ENCODE measurements around the gene MRI1. TPM values are rescaled to one million over a fixed set of nuclear protein-coding genes. Genes with fewer than 3 reads are reported as not detected.

Gene MRI1
- total and polyA plus RNA-seq, 2 donors (not counting 3 experiments of a cell fraction or from before 2014, with no cell fraction given) = 56.2 to 63.2 TPM

- ChIA-PET CTCF (interaction anchor here (0.6 to 1.4 kb wide), 4 partner anchors 18 to 97 kb away, joined by 3 to 5 read pairs (median 4); a partner anchor contains a TSS), POLR2A (interaction anchor here (1.4 kb wide), 2 partner anchors 8 to 18 kb away, joined by 3 to 5 read pairs; a partner anchor contains a TSS)
- BruUV-seq (replicated peaks) = TSS peak; percentile 27
- peak; percentile 49 for FAIRE-seq
- no peak for TF ChIP-seq MYC (IDR thresholded peaks at IDR 0.05; ENCODE audit: low read depth, low read length)
- peak; percentile 28 for TF ChIP-seq GATA2 (IDR thresholded peaks at IDR 0.05; ENCODE audit: insufficient read depth, insufficient read length, low read depth, low read length)
- TF ChIP-seq, protein P1, sequence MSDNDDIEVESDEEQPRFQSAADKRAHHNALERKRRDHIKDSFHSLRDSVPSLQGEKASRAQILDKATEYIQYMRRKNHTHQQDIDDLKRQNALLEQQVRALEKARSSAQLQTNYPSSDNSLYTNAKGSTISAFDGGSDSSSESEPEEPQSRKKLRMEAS (IDR thresholded peaks at IDR 0.05; ENCODE audit: insufficient read depth, insufficient read length) = no peak
- TF ChIP-seq POLR2AphosphoS5 (IDR thresholded peaks at IDR 0.05; ENCODE audit: insufficient read depth, low read depth, low read length) = no peak
- TF ChIP-seq POLR2A (IDR thresholded peaks at IDR 0.05; ENCODE audit: low read depth, low read length) = no peak
- H3K27ac ChIP-seq (ENCODE audit: insufficient read depth, low read depth, low read length) = no peak overlapping the region
- peak overlapping the region; percentile 68 for H3K9ac ChIP-seq (replicated peaks; ENCODE audit: extremely low read depth, insufficient read depth, low read length)
- intact Hi-C loops (cut with micrococcal nuclease) = loop anchor here (2.0 kb wide), 1 partner anchor 17 kb away; no protein-coding TSS in a partner anchor
- dilution Hi-C loops (cut with MboI; ENCODE audit: extremely low pct_ligation_motif_present, low sequenced_read_pairs) = no loop called here
- H3K9me1 ChIP-seq (replicated peaks; ENCODE audit: control insufficient read depth, extremely low read depth, insufficient read depth, low read length) = no peaks in the 10 kb centered on the region
- H3K27me3 ChIP-seq (ENCODE audit: control insufficient read depth in 2 of 2, insufficient read depth in 2 of 2, low read length in 2 of 2) = no peaks in the 10 kb centered on the region
- no peaks in the 10 kb centered on the region for H3K9me3 ChIP-seq (replicated peaks; ENCODE audit: control insufficient read depth, insufficient read depth, low read length)
- H3K4me3 ChIP-seq (replicated peaks in 1 of 3; ENCODE audit: insufficient read depth in 1 of 3, low read depth in 1 of 3, low read length in 3 of 3) = peak overlapping the region; percentile 56 to 79 (median 65)
- peak overlapping the region; percentile 38 for H2AFZ ChIP-seq (ENCODE audit: low read depth, low read length)
- DNase-seq (ENCODE audit: low read depth, low spot score) = no peak
- peaks cover 12% of the 10 kb centered on the region for H3K4me1 ChIP-seq (ENCODE audit: control insufficient read depth, extremely low read depth, insufficient read depth, low read length)
- peak overlapping the region; percentile 93 for H3K4me2 ChIP-seq (ENCODE audit: insufficient read depth, low read length)
- peaks cover 13 to 29% of the 10 kb centered on the region in 2 experiments for H3K36me3 ChIP-seq (ENCODE audit: control insufficient read depth in 2 of 2, extremely low read depth in 1 of 2, insufficient read depth in 2 of 2, low read length in 2 of 2)
- H4K20me1 ChIP-seq (replicated peaks; ENCODE audit: control insufficient read depth, extremely low read depth, insufficient read depth, low read length) = no peaks in the 10 kb centered on the region
- H3K79me2 ChIP-seq (ENCODE audit: control insufficient read depth, insufficient read depth, low read length) = peaks cover 23% of the 10 kb centered on the region
These were observed 1.2 kb downstream of the MRI1 start for GRCh38 chr19:13765395-13766094.

DNA sequence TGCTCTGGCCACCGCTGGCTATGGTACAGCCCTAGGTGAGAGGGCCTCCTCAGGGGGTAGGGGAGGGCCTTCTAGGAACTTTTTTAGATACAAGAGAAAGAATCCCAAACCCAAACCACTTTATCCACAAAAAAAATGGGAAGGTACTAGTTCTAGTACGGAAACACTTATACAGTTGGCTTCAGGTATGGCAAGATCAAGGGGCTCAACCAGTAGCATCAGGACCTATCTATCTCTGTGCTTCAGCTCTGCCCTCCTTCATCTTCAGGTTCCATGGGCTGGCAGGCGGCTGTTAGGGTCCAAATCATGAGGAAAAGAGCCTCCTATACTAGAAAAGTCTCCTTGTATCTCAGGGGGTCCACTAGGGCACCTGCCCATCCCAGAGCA is 1.8 kb downstream of the MRI1 start:
- Histone ChIP-seq H3K4me2 (ENCODE audit: insufficient read depth, low read length) (no peak overlapping the region), H3K79me2 (ENCODE audit: control insufficient read depth, insufficient read depth, low read length) (peaks cover 23% of the 10 kb centered on the region), H2AFZ (ENCODE audit: low read depth, low read length) (no peak overlapping the region), H3K36me3 (ENCODE audit: control insufficient read depth in 2 of 2, extremely low read depth in 1 of 2, insufficient read depth in 2 of 2, low read length in 2 of 2) (peaks cover 13 to 26% of the 10 kb centered on the region in 2 experiments), H3K27me3 (ENCODE audit: control insufficient read depth in 2 of 2, insufficient read depth in 2 of 2, low read length in 2 of 2) (no peaks in the 10 kb centered on the region), H3K27ac (ENCODE audit: insufficient read depth, low read depth, low read length) (no peak overlapping the region), H3K9ac (replicated peaks; ENCODE audit: extremely low read depth, insufficient read depth, low read length) (peak overlapping the region; percentile 3), H3K4me1 (ENCODE audit: control insufficient read depth, extremely low read depth, insufficient read depth, low read length) (peaks cover 12% of the 10 kb centered on the region), H3K9me3 (replicated peaks; ENCODE audit: control insufficient read depth, insufficient read depth, low read length) (no peaks in the 10 kb centered on the region), H4K20me1 (replicated peaks; ENCODE audit: control insufficient read depth, extremely low read depth, insufficient read depth, low read length) (no peaks in the 10 kb centered on the region), H3K4me3 (replicated peaks in 1 of 3; ENCODE audit: insufficient read depth in 1 of 3, low read depth in 1 of 3, low read length in 3 of 3) (no peak overlapping the region), H3K9me1 (replicated peaks; ENCODE audit: control insufficient read depth, extremely low read depth, insufficient read depth, low read length) (no peaks in the 10 kb centered on the region)
- POLR2A ChIA-PET = no interaction called here
- CTCF ChIA-PET = interaction anchor here (0.6 kb wide), 1 partner anchor 18 kb away, joined by 3 read pairs; a partner anchor contains a TSS
- no peak for FAIRE-seq
- no TSS peak for BruUV-seq (replicated peaks)
- dilution Hi-C loops (cut with MboI; ENCODE audit: extremely low pct_ligation_motif_present, low sequenced_read_pairs) (no loop called here), intact Hi-C loops (cut with micrococcal nuclease) (no loop called here)
- DNase-seq (ENCODE audit: low read depth, low spot score) = no peak
- no peak for TF ChIP-seq POLR2A (IDR thresholded peaks at IDR 0.05; ENCODE audit: low read depth, low read length)
- no peak for TF ChIP-seq MYC (IDR thresholded peaks at IDR 0.05; ENCODE audit: low read depth, low read length)
- TF ChIP-seq, protein P1 (IDR thresholded peaks at IDR 0.05; ENCODE audit: insufficient read depth, insufficient read length) = no peak
- no peak for TF ChIP-seq EZH2 (IDR thresholded peaks at IDR 0.05; ENCODE audit: borderline replicate concordance, low read depth, low read length, severe bottlenecking)

Measured in endothelial cell of umbilical vein (primary cell).